H1 (cell line): ENCODE data around the gene ADGRV1. TPM values are rescaled to one million over a fixed set of nuclear protein-coding genes. Genes with fewer than 3 reads are reported as not detected.

ENCODE experiments used
- ASH2L ChIP-seq: fragments of 200-600, 300-600 bp; sonication (generic); IDR thresholded peaks from one replicate; pipeline ENCODE4 v1.7.1; 2017; ENCODE audit warnings: low read length
- BRCA1 ChIP-seq: IDR thresholded peaks from 2 replicates; pipeline ENCODE4 v1.6.1; 2012; ENCODE audit warnings: low read depth, low read length, improper control_type of control experiment
- EP300 ChIP-seq, 2 experiments: IDR thresholded peaks; 1 replicate in 1 of 2; 2 replicates in 1 of 2; pipeline ENCODE4 v1.6.1; 2011 to 2012; ENCODE audit warnings: low read depth in 2 of 2, low read length in 2 of 2, mild to moderate bottlenecking in 2 of 2, borderline replicate concordance in 1 of 2, inconsistent platforms in 1 of 2, moderate library complexity in 1 of 2
- KDM4A ChIP-seq: IDR thresholded peaks from one replicate; pipeline ENCODE4 v1.7.1; 2012; ENCODE audit warnings: low read depth, mild to moderate bottlenecking, moderate library complexity, low read length, inconsistent platforms; ENCODE audit not compliant: severe bottlenecking
- POLR2AphosphoS5 ChIP-seq: IDR thresholded peaks from 2 replicates; pipeline ENCODE4 v1.6.1; 2011; ENCODE audit warnings: low read depth, low read length
- RAD21 ChIP-seq, 2 experiments: IDR thresholded peaks in 1 of 2; conservative IDR thresholded peaks in 1 of 2; 2 replicates each; pipeline ENCODE4 v1.6.1; 2011; ENCODE audit warnings: low read depth in 2 of 2, low read length in 2 of 2, improper control_type of control experiment in 1 of 2, inconsistent platforms in 1 of 2, mild to moderate bottlenecking in 1 of 2, moderate library complexity in 1 of 2
- SIN3A ChIP-seq, 2 experiments: IDR thresholded peaks in 1 of 2; conservative IDR thresholded peaks in 1 of 2; 2 replicates each; pipeline ENCODE4 v1.6.1; 2011 to 2012; ENCODE audit warnings: low read length in 2 of 2, improper control_type of control experiment in 1 of 2, low read depth in 1 of 2, mild to moderate bottlenecking in 1 of 2
- SUZ12 ChIP-seq: fragments of 200-600 bp; sonication (generic); IDR thresholded peaks from 2 replicates; pipeline ENCODE4 v1.6.1; 2012; ENCODE audit warnings: mild to moderate bottlenecking, inconsistent platforms, low read length, moderate library complexity, mixed read lengths
- polyA plus RNA-seq, 7 experiments: library from polyadenylated mRNA; depleted of rRNA in 3 of 7; stranded (reverse) in 5 of 7; unstranded in 2 of 7; fragments of >200 nt in 5 of 7; fragments of 200-250 nt in 2 of 7; gene quantifications; 1 replicate in 5 of 7; 2 replicates in 1 of 7; 4 replicates in 1 of 7; pipeline versions ENCODE4 v1.2.1 to v1.2.3, GENCODE V29; 2011 to 2013; ENCODE audit warnings: missing spikeins in 2 of 7, mixed read lengths in 2 of 7
- total RNA-seq: library from RNA; stranded (reverse); fragmentation: NEBNext Ultra II Directional; extraction: Animal tissue kit (Norgen Biotek cat#: 25700); gene quantifications from 2 replicates; pipeline ENCODE4 v1.2.1, GENCODE V29; 2021

The ADGRV1 gene
- total and polyA plus RNA-seq, 2 of the 8 experiments (the other 6 are each of a cell fraction or from before 2014, with no cell fraction given): 53.1 to 62.2 TPM

DNA sequence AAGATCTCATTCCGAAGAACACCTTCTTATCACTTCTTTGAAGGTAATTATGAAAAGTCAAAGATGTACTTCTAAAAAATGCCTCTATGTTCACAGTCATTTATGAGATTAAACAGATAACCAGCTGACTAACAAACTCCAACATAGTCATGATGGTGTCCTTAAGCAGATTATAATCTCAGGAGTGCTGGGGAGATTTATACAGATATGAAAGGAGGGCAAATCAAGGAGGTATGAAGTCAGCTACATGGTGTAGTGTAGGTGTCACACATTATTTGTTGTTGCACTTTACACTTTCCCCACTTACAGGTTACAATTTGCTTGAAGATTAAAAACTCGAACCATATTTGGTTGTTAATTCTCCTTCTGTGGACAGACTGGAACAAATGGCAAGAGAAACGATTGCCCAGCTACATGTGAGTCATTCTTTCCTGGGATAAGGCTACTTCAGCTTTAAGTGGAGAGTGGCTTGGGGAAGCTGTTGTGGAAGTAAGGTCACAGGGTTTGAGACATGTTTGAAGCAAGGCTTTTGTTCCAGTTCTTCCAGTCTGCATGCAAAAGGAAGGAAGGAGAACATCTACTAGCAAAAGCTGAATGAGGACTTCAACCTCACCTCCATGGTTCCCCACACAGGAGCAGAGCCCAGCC, 320.1 kb downstream of the ADGRV1 start (continued):
- no peak for TF ChIP-seq KDM4A
- TF ChIP-seq BRCA1: no peak
- no peak for TF ChIP-seq POLR2AphosphoS5
- no peak for TF ChIP-seq ASH2L
- no peak for TF ChIP-seq SUZ12
- TF ChIP-seq SIN3A (conservative IDR thresholded peaks at IDR 0.05 in 1 of 2, IDR thresholded peaks at IDR 0.05 in 1 of 2; ENCODE audit: low read depth in 1 of 2, low read length in 2 of 2): no peak
- no peak for TF ChIP-seq RAD21 (IDR thresholded peaks at IDR 0.05 in 1 of 2, conservative IDR thresholded peaks at IDR 0.05 in 1 of 2; ENCODE audit: low read depth in 2 of 2, low read length in 2 of 2)
- no peak for TF ChIP-seq EP300 (IDR thresholded peaks at IDR 0.05; ENCODE audit: borderline replicate concordance in 1 of 2, low read depth in 2 of 2, low read length in 2 of 2)
